Measurements from ENCODE around the gene APOO.

APOO gene

GRCh38 chrX:23811108-23811651 is 96.6 kb downstream of the APOO start:
- in situ Hi-C loops (cut with HindIII; ENCODE audit: low sequenced_read_pairs) = no loop called here
- no peak for TF ChIP-seq CTCF (IDR thresholded peaks at IDR 0.05; ENCODE audit: low read depth, low read length, missing control alignments)
- DNase-seq (ENCODE audit: low read depth) = no peak
- no peak overlapping the region for H3K4me3 ChIP-seq (ENCODE audit: low read depth, low read length)

- in situ Hi-C loops (cut with HindIII; ENCODE audit: low sequenced_read_pairs) = no loop called here
- no peak overlapping the region for H3K4me3 ChIP-seq (ENCODE audit: low read depth, low read length)
- TF ChIP-seq CTCF (IDR thresholded peaks at IDR 0.05; ENCODE audit: low read depth, low read length, missing control alignments) = no peak
- DNase-seq (ENCODE audit: low read depth) = no peak
These were observed 97.5 kb downstream of the APOO start for GRCh38 chrX:23810279-23810678.

GRCh38 chrX:23805389-23805788 is 102.3 kb downstream of the APOO start:
- TF ChIP-seq CTCF (IDR thresholded peaks at IDR 0.05; ENCODE audit: low read depth, low read length, missing control alignments) = no peak
- in situ Hi-C loops (cut with HindIII; ENCODE audit: low sequenced_read_pairs) = no loop called here
- no peak for DNase-seq (ENCODE audit: low read depth)
- no peak overlapping the region for H3K4me3 ChIP-seq (ENCODE audit: low read depth, low read length)

GRCh38 chrX:23804578-23804977 is 103.2 kb downstream of the APOO start:
- DNase-seq (ENCODE audit: low read depth) = no peak
- in situ Hi-C loops (cut with HindIII; ENCODE audit: low sequenced_read_pairs) = no loop called here
- H3K4me3 ChIP-seq (ENCODE audit: low read depth, low read length) = no peak overlapping the region
- no peak for TF ChIP-seq CTCF (IDR thresholded peaks at IDR 0.05; ENCODE audit: low read depth, low read length, missing control alignments)

- DNase-seq (ENCODE audit: low read depth) = no peak
These were observed 103.8 kb downstream of the APOO start for GRCh38 chrX:23803931-23804381.

GRCh38 chrX:23802431-23802830 is 105.3 kb downstream of the APOO start:
- in situ Hi-C loops (cut with HindIII; ENCODE audit: low sequenced_read_pairs) = no loop called here
- no peak for TF ChIP-seq CTCF (IDR thresholded peaks at IDR 0.05; ENCODE audit: low read depth, low read length, missing control alignments)
- no peak overlapping the region for H3K4me3 ChIP-seq (ENCODE audit: low read depth, low read length)
- DNase-seq (ENCODE audit: low read depth) = no peak

More at GRCh38 chrX:23803931-23804381, 103.8 kb downstream of the APOO start:
- H3K4me3 ChIP-seq (ENCODE audit: low read depth, low read length) = no peak overlapping the region
- in situ Hi-C loops (cut with HindIII; ENCODE audit: low sequenced_read_pairs) = no loop called here
- no peak for TF ChIP-seq CTCF (IDR thresholded peaks at IDR 0.05; ENCODE audit: low read depth, low read length, missing control alignments)
